Endodermal cell (in vitro differentiated cells): ENCODE measurements around the gene MRPL45. TPM values are rescaled to one million over a fixed set of nuclear protein-coding genes. Genes with fewer than 3 reads are reported as not detected.

Experiments
- DNase-seq: peaks from one replicate; pipeline ENCODE4 v3.0.0-alpha.2; 2017
- H3K27ac ChIP-seq: 2 replicates; pipeline ENCODE4 v1.5.1; 2013; ENCODE audit warnings: mild to moderate bottlenecking, low read depth, low read length, moderate library complexity
- H3K27me3 ChIP-seq: 2 replicates; pipeline ENCODE4 v1.6.1; 2013; ENCODE audit warnings: mild to moderate bottlenecking, low read length, moderate library complexity; ENCODE audit not compliant: insufficient read depth, control insufficient read depth, poor library complexity, severe bottlenecking
- H3K36me3 ChIP-seq: 2 replicates; pipeline ENCODE4 v1.7.0; 2013; ENCODE audit warnings: mild to moderate bottlenecking, low read length, moderate library complexity; ENCODE audit not compliant: control insufficient read depth, insufficient read depth
- H3K4me1 ChIP-seq: one replicate; pipeline ENCODE4 v1.7.0; 2013; ENCODE audit warnings: low read length; ENCODE audit not compliant: control insufficient read depth, insufficient read depth
- H3K4me3 ChIP-seq: 2 replicates; pipeline ENCODE4 v1.5.1; 2013; ENCODE audit warnings: mild to moderate bottlenecking, low read length, moderate library complexity
- H3K9ac ChIP-seq: 2 replicates; pipeline ENCODE4 v1.6.1; 2013; ENCODE audit warnings: mild to moderate bottlenecking, low read length, moderate library complexity; ENCODE audit not compliant: poor library complexity, severe bottlenecking; ENCODE audit errors: extremely low read depth
- H3K9me3 ChIP-seq: 2 replicates; pipeline ENCODE4 v1.6.1; 2013; ENCODE audit warnings: mild to moderate bottlenecking, low read length, moderate library complexity; ENCODE audit not compliant: control insufficient read depth
- H3K27ac Mint-ChIP-seq: 2 replicates; pipeline ENCODE4 v1.8.0; 2020; ENCODE audit warnings: mixed read lengths
- H3K27me3 Mint-ChIP-seq: 2 replicates; pipeline ENCODE4 v1.8.0; 2021; ENCODE audit warnings: mild to moderate bottlenecking, mixed read lengths; ENCODE audit not compliant: insufficient read depth
- H3K36me3 Mint-ChIP-seq: 2 replicates; pipeline ENCODE4 v1.8.0; 2020; ENCODE audit warnings: low read depth, mixed read lengths
- H3K4me1 Mint-ChIP-seq: 2 replicates; pipeline ENCODE4 v1.8.0; 2020; ENCODE audit warnings: mixed read lengths
- H3K4me3 Mint-ChIP-seq: 2 replicates; pipeline ENCODE4 v1.8.0; 2020; ENCODE audit warnings: mild to moderate bottlenecking, moderate library complexity, mixed read lengths
- H3K9me3 Mint-ChIP-seq: 2 replicates; pipeline ENCODE4 v1.8.0; 2020; ENCODE audit warnings: mild to moderate bottlenecking, mixed read lengths
- CTCF ChIP-seq: fragments of 200-600 bp; sonication (generic); conservative IDR thresholded peaks from 2 replicates; pipeline ENCODE4 v1.5.0; 2021; ENCODE audit warnings: antibody characterized with exemption, mild to moderate bottlenecking
- WGBS, 2 experiments: methylation state at CpG; one replicate each; pipeline versions ENCODE4 v1.1.5 to v1.1.7; 2013; ENCODE audit warnings: missing lambda C conversion rate in 2 of 2, mixed read lengths in 1 of 2; ENCODE audit not compliant: insufficient coverage in 1 of 2, insufficient read length in 1 of 2; 5-methylcytosine and 5-hydroxymethylcytosine counted together
- total RNA-seq, 2 donors: library from RNA; stranded (reverse); fragmentation: NEBNext Ultra II Directional in 1 of 2; extraction: Animal tissue kit (Norgen Biotek cat#: 25700) in 1 of 2; gene quantifications; 2 replicates in 1 of 2; 3 replicates in 1 of 2; pipeline ENCODE4 v1.2.1, GENCODE V29; 2021

Gene MRPL45
- total RNA-seq, 2 donors from 2014 or later, result 48.8 to 51.9 TPM

GRCh38 chr17:38325221-38325851 lies 28.4 kb downstream of the MRPL45 start:
- peak overlapping the region; percentile 90 for H3K27ac ChIP-seq
- H3K36me3 ChIP-seq, result peaks cover 15% of the 10 kb centered on the region
- no peak for TF ChIP-seq CTCF
- Mint-ChIP-seq H3K9me3 (no peaks in the 10 kb centered on the region), H3K4me1 (peaks cover 19% of the 10 kb centered on the region), H3K4me3 (no peak overlapping the region), H3K27me3 (peaks cover 4% of the 10 kb centered on the region), H3K27ac (peak overlapping the region; percentile 63), H3K36me3 (peaks cover 30% of the 10 kb centered on the region)
- H3K4me1 ChIP-seq, result peaks cover 11% of the 10 kb centered on the region
- H3K9me3 ChIP-seq, result no peaks in the 10 kb centered on the region
- H3K27me3 ChIP-seq, result no peaks in the 10 kb centered on the region
- no peak overlapping the region for H3K9ac ChIP-seq
- no peak overlapping the region for H3K4me3 ChIP-seq
- 69 to 70% methylated on average over 2 to 5 of the region's 5 CpGs for WGBS, 2 experiments
- DNase-seq, result peak; percentile 59

- H3K4me1 ChIP-seq, result peaks cover 11% of the 10 kb centered on the region
- H3K4me3 ChIP-seq, result no peak overlapping the region
- no peak for TF ChIP-seq CTCF
- 90 to 93% methylated on average over 5 to 8 of the region's 8 CpGs for WGBS, 2 experiments
- H3K9me3 ChIP-seq, result no peaks in the 10 kb centered on the region
- DNase-seq, result peak; percentile 50
- peaks cover 15% of the 10 kb centered on the region for H3K36me3 ChIP-seq
- no peaks in the 10 kb centered on the region for H3K27me3 ChIP-seq
- Mint-ChIP-seq H3K9me3 (no peaks in the 10 kb centered on the region), H3K4me1 (peaks cover 24% of the 10 kb centered on the region), H3K27me3 (peaks cover 4% of the 10 kb centered on the region), H3K27ac (no peak overlapping the region), H3K36me3 (peaks cover 18% of the 10 kb centered on the region), H3K4me3 (no peak overlapping the region)
- no peak overlapping the region for H3K9ac ChIP-seq
- H3K27ac ChIP-seq, result no peak overlapping the region
Measured at GRCh38 chr17:38326996-38327792, 30.2 kb downstream of the MRPL45 start.

GRCh38 chr17:38327936-38328335 lies 31.0 kb downstream of the MRPL45 start:
- H3K9me3 Mint-ChIP-seq, result no peaks in the 10 kb centered on the region
- 73 to 77% methylated on average over 1 of the region's 1 CpG for WGBS, 2 experiments
- H3K36me3 Mint-ChIP-seq, result peaks cover 11% of the 10 kb centered on the region
- no peak overlapping the region for H3K4me3 ChIP-seq
- H3K9ac ChIP-seq, result no peak overlapping the region
- H3K4me1 ChIP-seq, result peaks cover 11% of the 10 kb centered on the region
- H3K4me1 Mint-ChIP-seq, result peaks cover 25% of the 10 kb centered on the region
- H3K27ac ChIP-seq, result no peak overlapping the region
- no peak for DNase-seq
- no peaks in the 10 kb centered on the region for H3K9me3 ChIP-seq
- peaks cover 9% of the 10 kb centered on the region for H3K36me3 ChIP-seq
- H3K4me3 Mint-ChIP-seq, result no peak overlapping the region
- H3K27me3 ChIP-seq, result no peaks in the 10 kb centered on the region
- no peak for TF ChIP-seq CTCF
- H3K27ac Mint-ChIP-seq, result no peak overlapping the region
- H3K27me3 Mint-ChIP-seq, result peaks cover 4% of the 10 kb centered on the region
